Stimulated activated naive B cell treated with anti-CD40 and anti-IgM and Interleukin-4, amounts not matched to agents 10 μg/mL and 1 μg/mL and 100 μg/mL, for 72 hours (primary cell): Measurements from ENCODE around the gene ADAM19.

Experiments
- ATAC-seq, 2 donors: fragments of 150-1000 bp; cut with Tn5 transposase; replicated peaks; 2 replicates each; pipeline ENCODE4 v1.10.0; 2021; ENCODE audit warnings: moderate library complexity in 1 of 2
- DNase-seq: peaks from one replicate; pipeline ENCODE4 v3.0.0; 2021
- H3K27ac Mint-ChIP-seq: one replicate; pipeline ENCODE4 v1.8.0; 2022; ENCODE audit warnings: mild to moderate bottlenecking, mixed read lengths
- H3K27me3 Mint-ChIP-seq, 2 donors: one replicate each; pipeline ENCODE4 v1.8.0; 2022; ENCODE audit warnings: mixed read lengths in 2 of 2
- H3K36me3 Mint-ChIP-seq, 2 donors: one replicate each; pipeline ENCODE4 v1.8.0; 2022; ENCODE audit warnings: mixed read lengths in 2 of 2, mild to moderate bottlenecking in 1 of 2
- H3K4me1 Mint-ChIP-seq, 2 donors: one replicate each; pipeline ENCODE4 v1.8.0; 2022; ENCODE audit warnings: mixed read lengths in 2 of 2, mild to moderate bottlenecking in 1 of 2
- H3K4me3 Mint-ChIP-seq, 2 donors: one replicate each; pipeline ENCODE4 v1.8.0; 2022; ENCODE audit warnings: mild to moderate bottlenecking in 2 of 2, mixed read lengths in 2 of 2, moderate library complexity in 1 of 2
- H3K9me3 Mint-ChIP-seq, 2 donors: one replicate each; pipeline ENCODE4 v1.8.0; 2022; ENCODE audit warnings: mixed read lengths in 2 of 2, mild to moderate bottlenecking in 1 of 2

The ADAM19 gene

GRCh38 chr5:157575381-157576020, at the start of gene ADAM19:
TSS of gene ADAM19 (minus strand) at chr5:157575775. CDS start at chr5:157575696, 79 bp downstream.
- H3K4me1 Mint-ChIP-seq = peaks cover 55 to 81% of the 10 kb centered on the region in 2 donors
- H3K4me3 Mint-ChIP-seq = peak within 1 kb of the TSS; percentile 93 to 94
- H3K27me3 Mint-ChIP-seq = no peaks in the 10 kb centered on the region
- peak; percentile 32 to 43 for ATAC-seq
- peak; percentile 42 for DNase-seq
- H3K9me3 Mint-ChIP-seq = no peaks in the 10 kb centered on the region
- peak within 1 kb of the TSS; percentile 92 for H3K27ac Mint-ChIP-seq
- H3K36me3 Mint-ChIP-seq = no peaks in the 10 kb centered on the region

- no peak for ATAC-seq
- Mint-ChIP-seq H3K36me3 (no peaks in the 10 kb centered on the region), H3K4me3 (no peak overlapping the region), H3K27me3 (no peaks in the 10 kb centered on the region), H3K9me3 (peaks cover 0 to 4% of the 10 kb centered on the region in 2 donors), H3K27ac (no peak overlapping the region), H3K4me1 (peaks cover 5 to 18% of the 10 kb centered on the region in 2 donors)
- no peak for DNase-seq
These were observed 48.6 kb upstream of the ADAM19 start for GRCh38 chr5:157624144-157624543.

- peaks cover 8 to 27% of the 10 kb centered on the region in 2 donors for H3K4me1 Mint-ChIP-seq
- ATAC-seq (no peak), DNase-seq (no peak)
- H3K36me3 Mint-ChIP-seq = no peaks in the 10 kb centered on the region
- H3K27me3 Mint-ChIP-seq = no peaks in the 10 kb centered on the region
- H3K9me3 Mint-ChIP-seq = peaks cover 0 to 8% of the 10 kb centered on the region in 2 donors
- H3K4me3 Mint-ChIP-seq = no peak overlapping the region
- no peak overlapping the region for H3K27ac Mint-ChIP-seq
These were observed 45.2 kb upstream of the ADAM19 start for GRCh38 chr5:157620776-157621175.

GRCh38 chr5:157618191-157618765, 42.7 kb upstream of the ADAM19 start:
- ATAC-seq = no peak
- H3K36me3 Mint-ChIP-seq = no peaks in the 10 kb centered on the region
- H3K9me3 Mint-ChIP-seq = peaks cover 0 to 8% of the 10 kb centered on the region in 2 donors
- no peak for DNase-seq
- no peak overlapping the region for H3K4me3 Mint-ChIP-seq
- no peaks in the 10 kb centered on the region for H3K27me3 Mint-ChIP-seq
- peak overlapping the region; percentile 52 for H3K27ac Mint-ChIP-seq
- H3K4me1 Mint-ChIP-seq = peaks cover 16 to 38% of the 10 kb centered on the region in 2 donors

GRCh38 chr5:157616785-157617184, 41.2 kb upstream of the ADAM19 start:
- peaks cover 0 to 3% of the 10 kb centered on the region in 2 donors for H3K9me3 Mint-ChIP-seq
- DNase-seq (no peak), ATAC-seq (no peak)
- H3K36me3 Mint-ChIP-seq = no peaks in the 10 kb centered on the region
- no peaks in the 10 kb centered on the region for H3K27me3 Mint-ChIP-seq
- H3K27ac Mint-ChIP-seq = no peak overlapping the region
- peaks cover 22 to 51% of the 10 kb centered on the region in 2 donors for H3K4me1 Mint-ChIP-seq
- H3K4me3 Mint-ChIP-seq = no peak overlapping the region

GRCh38 chr5:157613385-157614245, 38.0 kb upstream of the ADAM19 start:
- peak overlapping the region in 1 of 2 donors; percentile 1 for H3K4me3 Mint-ChIP-seq

GRCh38 chr5:157612581-157612980, 37.0 kb upstream of the ADAM19 start:
- Mint-ChIP-seq H3K36me3 (no peaks in the 10 kb centered on the region), H3K4me1 (peaks cover 36 to 60% of the 10 kb centered on the region in 2 donors), H3K27me3 (no peaks in the 10 kb centered on the region), H3K9me3 (no peaks in the 10 kb centered on the region), H3K4me3 (no peak overlapping the region), H3K27ac (peak overlapping the region; percentile 56)
- ATAC-seq = no peak
- DNase-seq = no peak

More at GRCh38 chr5:157613385-157614245, 38.0 kb upstream of the ADAM19 start:
- Mint-ChIP-seq H3K27me3 (no peaks in the 10 kb centered on the region), H3K4me1 (peaks cover 31 to 55% of the 10 kb centered on the region in 2 donors), H3K9me3 (peaks cover 0 to 2% of the 10 kb centered on the region in 2 donors), H3K36me3 (no peaks in the 10 kb centered on the region), H3K27ac (peak overlapping the region; percentile 53)
- ATAC-seq (no peak), DNase-seq (no peak)

- Mint-ChIP-seq H3K36me3 (no peaks in the 10 kb centered on the region), H3K4me1 (peaks cover 39 to 67% of the 10 kb centered on the region in 2 donors), H3K4me3 (no peak overlapping the region), H3K27me3 (no peaks in the 10 kb centered on the region), H3K27ac (peak overlapping the region; percentile 26), H3K9me3 (no peaks in the 10 kb centered on the region)
- peak; percentile 84 for ATAC-seq
- peak; percentile 68 for DNase-seq
These were observed 36.2 kb upstream of the ADAM19 start for GRCh38 chr5:157611571-157612476.

GRCh38 chr5:157610990-157611389, 35.4 kb upstream of the ADAM19 start:
- H3K27me3 Mint-ChIP-seq = no peaks in the 10 kb centered on the region
- H3K9me3 Mint-ChIP-seq = no peaks in the 10 kb centered on the region
- H3K4me1 Mint-ChIP-seq = peaks cover 41 to 67% of the 10 kb centered on the region in 2 donors
- H3K27ac Mint-ChIP-seq = peak overlapping the region; percentile 25
- no peaks in the 10 kb centered on the region for H3K36me3 Mint-ChIP-seq
- ATAC-seq (no peak), DNase-seq (no peak)
- no peak overlapping the region for H3K4me3 Mint-ChIP-seq

GRCh38 chr5:157608972-157609565, 33.5 kb upstream of the ADAM19 start:
- DNase-seq (no peak), ATAC-seq (no peak)
- Mint-ChIP-seq H3K27me3 (no peaks in the 10 kb centered on the region), H3K9me3 (no peaks in the 10 kb centered on the region), H3K4me1 (peaks cover 39 to 65% of the 10 kb centered on the region in 2 donors), H3K4me3 (no peak overlapping the region), H3K36me3 (no peaks in the 10 kb centered on the region), H3K27ac (no peak overlapping the region)

- Mint-ChIP-seq H3K36me3 (no peaks in the 10 kb centered on the region), H3K9me3 (no peaks in the 10 kb centered on the region), H3K4me1 (peaks cover 45 to 65% of the 10 kb centered on the region in 2 donors), H3K27ac (peak overlapping the region; percentile 68), H3K27me3 (no peaks in the 10 kb centered on the region), H3K4me3 (peak overlapping the region; percentile 35 to 37)
- ATAC-seq (peak; percentile 56 to 61), DNase-seq (peak; percentile 32)
These were observed 32.0 kb upstream of the ADAM19 start for GRCh38 chr5:157607371-157608161.

GRCh38 chr5:157606046-157606445, 30.5 kb upstream of the ADAM19 start:
- Mint-ChIP-seq H3K9me3 (no peaks in the 10 kb centered on the region), H3K4me3 (no peak overlapping the region), H3K36me3 (no peaks in the 10 kb centered on the region), H3K4me1 (peaks cover 38 to 56% of the 10 kb centered on the region in 2 donors), H3K27ac (no peak overlapping the region), H3K27me3 (no peaks in the 10 kb centered on the region)
- no peak for ATAC-seq
- no peak for DNase-seq
